ENCODE measurements around the gene UCP1.

UCP1 gene

DNA sequence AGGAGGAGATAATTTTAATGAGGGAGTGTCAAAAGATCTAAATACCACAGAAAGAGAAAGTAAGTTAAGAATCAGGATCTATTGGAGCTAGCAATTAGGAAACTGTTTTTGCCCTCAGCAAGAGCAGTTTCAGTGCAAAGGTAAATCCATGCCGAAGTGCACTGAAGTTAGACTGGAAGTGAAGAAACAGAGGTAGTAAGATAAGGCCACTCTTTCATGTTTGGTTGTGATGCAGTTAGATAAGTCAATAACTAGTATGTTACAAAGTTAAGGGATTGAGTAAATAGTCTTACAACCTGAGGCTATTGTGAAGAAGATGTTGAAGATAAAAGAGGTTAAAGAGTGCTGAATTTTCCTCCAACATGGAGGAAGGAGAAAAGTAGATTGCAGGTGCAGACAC is 46.7 kb upstream of the UCP1 start:
- TF ChIP-seq ZBTB1 (tag by site-specific recombination; IDR thresholded peaks at IDR 0.05): no peak
- no peak for TF ChIP-seq ZNF292 (tag by site-specific recombination; IDR thresholded peaks at IDR 0.05; ENCODE audit: borderline replicate concordance, low read depth)
- no peak for TF ChIP-seq HOXC10 (CRISPR knock-in tag; IDR thresholded peaks at IDR 0.05)
- TF ChIP-seq ZNF596 (tag by site-specific recombination; IDR thresholded peaks at IDR 0.05): no peak
- no peak for TF ChIP-seq SALL2 (tag by site-specific recombination; IDR thresholded peaks at IDR 0.05; ENCODE audit: borderline replicate concordance)
- TF ChIP-seq ZNF514 (tag by site-specific recombination; IDR thresholded peaks at IDR 0.05): no peak
- no peak for TF ChIP-seq ZSCAN16 (tag by site-specific recombination; IDR thresholded peaks at IDR 0.05)
- TF ChIP-seq OVOL3 (tag by site-specific recombination; IDR thresholded peaks at IDR 0.05): no peak
- TF ChIP-seq BCL6B (tag by site-specific recombination; IDR thresholded peaks at IDR 0.05): no peak
- TF ChIP-seq ZFP69B (tag by site-specific recombination; IDR thresholded peaks at IDR 0.05): no peak
- no peak for TF ChIP-seq HOXD13 (CRISPR knock-in tag; IDR thresholded peaks at IDR 0.05; ENCODE audit: borderline replicate concordance)
- TF ChIP-seq ZNF530 (tag by site-specific recombination; IDR thresholded peaks at IDR 0.05; ENCODE audit: low read depth): no peak
- no peak for TF ChIP-seq ZNF416 (tag by site-specific recombination; IDR thresholded peaks at IDR 0.05)
- TF ChIP-seq ZNF335 (tag by site-specific recombination; conservative IDR thresholded peaks at IDR 0.05): no peak
- no peak for TF ChIP-seq ZNF239 (tag by site-specific recombination; IDR thresholded peaks at IDR 0.05)
- TF ChIP-seq ZNF302 (tag by site-specific recombination; IDR thresholded peaks at IDR 0.05; ENCODE audit: low read depth): no peak
- no peak for TF ChIP-seq ZIC2 (tag by site-specific recombination; IDR thresholded peaks at IDR 0.05)
- no peak for TF ChIP-seq ZNF830 (tag by site-specific recombination; IDR thresholded peaks at IDR 0.05; ENCODE audit: low read depth)
- no peak for TF ChIP-seq ZNF280D (tag by site-specific recombination; IDR thresholded peaks at IDR 0.05)
- TF ChIP-seq MZF1 (tag by site-specific recombination; IDR thresholded peaks at IDR 0.05; ENCODE audit: borderline replicate concordance): no peak
- ChIA-PET POLR2A (no interaction called here), CTCF (no interaction called here)

DNA sequence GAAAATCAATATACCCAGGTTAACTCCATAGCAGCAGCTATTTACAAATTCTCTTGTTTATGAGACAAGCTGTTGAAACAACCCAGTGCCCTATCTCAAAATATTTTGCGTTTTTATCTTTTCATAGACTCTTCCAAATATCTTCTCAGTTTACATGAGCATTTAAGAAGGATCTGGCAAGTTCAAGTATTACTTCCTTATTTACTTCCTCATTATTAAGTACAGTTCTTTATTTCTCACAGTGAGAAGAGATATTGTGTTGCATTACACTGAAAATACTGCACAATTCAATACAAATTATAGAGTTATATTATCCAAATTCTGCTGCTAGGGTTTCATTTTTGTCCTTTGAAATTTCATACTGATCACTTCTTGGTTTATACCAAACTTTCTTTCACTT is 43.6 kb upstream of the UCP1 start:
- H3K9me3 ChIP-seq (ENCODE audit: control insufficient read depth, insufficient read depth, low read depth, low read length): no peaks in the 10 kb centered on the region
- H3K27ac ChIP-seq (ENCODE audit: extremely low read depth, low read depth, low read length): no peak overlapping the region
- TF ChIP-seq ZNF302 (tag by site-specific recombination; IDR thresholded peaks at IDR 0.05; ENCODE audit: low read depth): no peak
- POLR2A ChIA-PET: no interaction called here
- CTCF ChIA-PET: interaction anchor here (0.7 kb wide), 1 partner anchor 252 kb away, joined by 3 read pairs; no protein-coding TSS in a partner anchor
- no peaks in the 10 kb centered on the region for H3K36me3 ChIP-seq (ENCODE audit: control insufficient read depth in 2 of 2, insufficient read depth in 1 of 2, low read length in 2 of 2)
- no peaks in the 10 kb centered on the region for H3K4me1 ChIP-seq (ENCODE audit: control insufficient read depth, insufficient read depth, low read length)
- no peak overlapping the region for H3K4me3 ChIP-seq (ENCODE audit: low read depth, low read length)

More for the DNA sequence above, 46.7 kb upstream of the UCP1 start:
- H3K36me3 ChIP-seq (ENCODE audit: control insufficient read depth in 2 of 2, insufficient read depth in 1 of 2, low read length in 2 of 2): no peaks in the 10 kb centered on the region
- no peaks in the 10 kb centered on the region for H3K4me1 ChIP-seq (ENCODE audit: control insufficient read depth, insufficient read depth, low read length)
- H3K27ac ChIP-seq (ENCODE audit: extremely low read depth, low read depth, low read length): no peak overlapping the region
- no peaks in the 10 kb centered on the region for H3K9me3 ChIP-seq (ENCODE audit: control insufficient read depth, insufficient read depth, low read depth, low read length)
- H3K4me3 ChIP-seq (ENCODE audit: low read depth, low read length): no peak overlapping the region

DNA sequence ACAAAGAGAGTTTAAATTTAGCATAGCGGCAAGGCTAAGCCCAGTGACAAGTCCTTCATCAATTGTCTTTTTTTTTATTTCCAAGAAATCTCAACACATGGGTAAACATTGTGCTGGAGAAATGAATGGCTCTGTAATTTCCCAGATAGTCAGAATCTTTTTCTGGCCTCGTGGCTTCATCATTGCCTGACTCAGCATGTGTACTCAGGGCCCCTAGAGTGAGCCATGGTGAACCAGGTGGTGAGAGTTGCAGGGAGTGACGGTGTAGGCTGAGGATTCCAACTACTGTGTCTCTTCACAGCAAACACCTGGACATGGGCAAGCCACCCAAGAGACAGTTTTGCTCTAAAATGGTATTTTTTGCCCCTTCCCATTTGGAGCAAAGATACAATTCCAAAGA is 43.1 kb upstream of the UCP1 start:
- H3K36me3 ChIP-seq (ENCODE audit: control insufficient read depth in 2 of 2, insufficient read depth in 1 of 2, low read length in 2 of 2): no peaks in the 10 kb centered on the region
- POLR2A ChIA-PET: no interaction called here
- no peak overlapping the region for H3K27ac ChIP-seq (ENCODE audit: extremely low read depth, low read depth, low read length)
- no peak overlapping the region for H3K4me3 ChIP-seq (ENCODE audit: low read depth, low read length)
- CTCF ChIA-PET: no interaction called here
- H3K9me3 ChIP-seq (ENCODE audit: control insufficient read depth, insufficient read depth, low read depth, low read length): no peaks in the 10 kb centered on the region
- H3K4me1 ChIP-seq (ENCODE audit: control insufficient read depth, insufficient read depth, low read length): no peaks in the 10 kb centered on the region
- TF ChIP-seq ZBTB48 (tag by site-specific recombination; IDR thresholded peaks at IDR 0.05) (no peak), ZNF221 (tag by site-specific recombination; IDR thresholded peaks at IDR 0.05; ENCODE audit: borderline replicate concordance) (no peak), ZNF48 (tag by site-specific recombination; IDR thresholded peaks at IDR 0.05) (no peak), ZNF174 (tag by site-specific recombination; IDR thresholded peaks at IDR 0.05) (no peak), ZBTB1 (tag by site-specific recombination; IDR thresholded peaks at IDR 0.05) (no peak), YY2 (tag by site-specific recombination; IDR thresholded peaks at IDR 0.05) (no peak), ZNF510 (tag by site-specific recombination; IDR thresholded peaks at IDR 0.05; ENCODE audit: insufficient replicate concordance) (no peak), ZNF560 (tag by site-specific recombination; IDR thresholded peaks at IDR 0.05; ENCODE audit: borderline replicate concordance) (no peak), ZNF16 (tag by site-specific recombination; IDR thresholded peaks at IDR 0.05; ENCODE audit: low read depth) (no peak)
- TF ChIP-seq, protein P1, sequence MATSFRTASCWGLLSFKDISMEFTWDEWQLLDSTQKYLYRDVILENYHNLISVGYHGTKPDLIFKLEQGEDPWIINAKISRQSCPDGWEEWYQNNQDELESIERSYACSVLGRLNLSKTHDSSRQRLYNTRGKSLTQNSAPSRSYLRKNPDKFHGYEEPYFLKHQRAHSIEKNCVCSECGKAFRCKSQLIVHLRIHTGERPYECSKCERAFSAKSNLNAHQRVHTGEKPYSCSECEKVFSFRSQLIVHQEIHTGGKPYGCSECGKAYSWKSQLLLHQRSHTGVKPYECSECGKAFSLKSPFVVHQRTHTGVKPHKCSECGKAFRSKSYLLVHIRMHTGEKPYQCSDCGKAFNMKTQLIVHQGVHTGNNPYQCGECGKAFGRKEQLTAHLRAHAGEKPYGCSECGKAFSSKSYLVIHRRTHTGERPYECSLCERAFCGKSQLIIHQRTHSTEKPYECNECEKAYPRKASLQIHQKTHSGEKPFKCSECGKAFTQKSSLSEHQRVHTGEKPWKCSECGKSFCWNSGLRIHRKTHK (tag by site-specific recombination; IDR thresholded peaks at IDR 0.05): no peak
